ENCODE measurements around the gene SLC41A1.

DNA sequence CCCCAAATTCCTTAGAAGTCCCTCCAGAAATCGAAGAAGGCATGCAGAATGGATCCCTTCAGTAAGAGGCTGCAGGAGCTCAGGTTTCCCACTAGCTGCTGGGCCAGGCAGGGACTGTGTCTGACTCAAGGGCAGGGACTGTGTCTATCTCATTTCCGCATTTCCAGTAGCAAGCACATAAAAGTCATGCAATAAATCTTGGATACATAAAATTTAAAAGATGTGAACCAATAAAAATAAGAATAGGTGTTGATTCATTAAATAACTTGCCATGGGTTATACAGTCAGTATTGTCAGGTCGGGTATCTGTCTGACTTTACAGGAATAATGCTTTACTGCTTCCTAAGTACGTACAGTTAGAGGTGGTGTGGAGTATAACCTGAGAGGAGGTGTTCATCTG, 21.8 kb upstream of the SLC41A1 start:
- no peak for TF ChIP-seq EZH2 (IDR thresholded peaks at IDR 0.05; ENCODE audit: insufficient read depth, poor library complexity, severe bottlenecking)
- no peak for TF ChIP-seq EZH2phosphoT487 (IDR thresholded peaks at IDR 0.05; ENCODE audit: insufficient read depth, low read depth)

Data from GM23248 (cell line).